HCT116 (cell line): ENCODE measurements around the gene CAPN15.

Experiments
- ATF3 ChIP-seq: IDR thresholded peaks from 2 replicates; pipeline ENCODE4 v1.6.1; 2012
- CTCF ChIP-seq, 3 experiments: fragments of 200-600 bp in 1 of 3; sonication (generic) in 1 of 3; IDR thresholded peaks in 2 of 3; conservative IDR thresholded peaks in 1 of 3; 2 replicates each; pipeline ENCODE4 v1.5.1; 2012 to 2017; ENCODE audit warnings: low read depth in 2 of 3, low read length in 2 of 3, antibody characterized with exemption in 1 of 3, borderline replicate concordance in 1 of 3, control low read depth in 1 of 3, mild to moderate bottlenecking in 1 of 3, mixed read lengths in 1 of 3, mixed run types in 1 of 3, moderate library complexity in 1 of 3; ENCODE audit not compliant: insufficient read depth in 1 of 3
- EZH2phosphoT487 ChIP-seq: fragments of 200-600 bp; IDR thresholded peaks from 2 replicates; pipeline ENCODE4 v1.6.1; 2018; ENCODE audit warnings: antibody characterized with exemption, borderline replicate concordance
- POLR2A ChIP-seq: IDR thresholded peaks from 2 replicates; pipeline ENCODE4 v1.7.0; 2011; ENCODE audit warnings: borderline replicate concordance; ENCODE audit not compliant: insufficient read depth, insufficient read length; ENCODE audit errors: extremely low read depth
- RAD21 ChIP-seq: IDR thresholded peaks from 2 replicates; pipeline ENCODE4 v1.6.1; 2012; ENCODE audit warnings: low read depth, mild to moderate bottlenecking
- SRF ChIP-seq: IDR thresholded peaks from 2 replicates; pipeline ENCODE4 v1.6.1; 2012; ENCODE audit warnings: low read depth

GRCh38 chr16:530111-530817 is 2.8 kb downstream of the CAPN15 start:
- TF ChIP-seq POLR2A (no peak), EZH2phosphoT487 (no peak), RAD21 (no peak), CTCF (IDR thresholded peaks at IDR 0.05 in 2 of 3, conservative IDR thresholded peaks at IDR 0.05 in 1 of 3; ENCODE audit: borderline replicate concordance in 1 of 3, insufficient read depth in 1 of 3, low read depth in 2 of 3, low read length in 2 of 3) (no peak), SRF (no peak), ATF3 (no peak)
